HCT116 (cell line): ENCODE measurements around the gene ABCC1. TPM values are rescaled to one million over a fixed set of nuclear protein-coding genes. Genes with fewer than 3 reads are reported as not detected.

Source experiments
- ATAC-seq: fragments of 200-7000 bp; cut with Tn5 transposase; 2 replicates; pipeline ENCODE4 v1.9.1; 2020; ENCODE audit warnings: mild to moderate bottlenecking, moderate library complexity
- BruUV-seq: library from RNA; stranded (reverse); fragments of 400-500 nt; replicated peaks from 2 replicates; lab custom pipeline; 2021; lab: Mats Ljungman, UMichigan
- CTCF ChIA-PET: fragments of 300-600 bp; sonication (Branson Sonifier 250); formaldehyde crosslinking; loops from one replicate; lab custom pipeline; 2021; ENCODE audit warnings: antibody characterized with exemption; lab: Charles Lee
- POLR2A ChIA-PET: fragments of 300-600, 350-600 bp; sonication (Branson Sonifier 250); formaldehyde crosslinking; loops from one replicate; lab custom pipeline; 2021; ENCODE audit warnings: antibody characterized with exemption; lab: Charles Lee
- RAD21 ChIA-PET, 2 experiments: fragments of 300-600 bp; sonication (Branson Sonifier 250); formaldehyde crosslinking; loops; one replicate each; lab custom pipeline; 2023; ENCODE audit warnings: low total read pairs in 2 of 2; ENCODE audit not compliant: uncharacterized antibody in 2 of 2, unreplicated experiment in 2 of 2, low non-redundant PET in 1 of 2; lab: Charles Lee
- DNase-seq: peaks from one replicate; pipeline ENCODE4 v3.0.0-alpha.2; 2010; ENCODE audit warnings: low read depth, low spot score
- H2AFZ ChIP-seq: fragments of 200-600 bp; shearing (Covaris generic), sonication (generic); 2 replicates; pipeline ENCODE4 v1.6.1; 2017; ENCODE audit warnings: low read depth, mixed run types, mixed read lengths, antibody characterized with exemption, low read length; ENCODE audit not compliant: poor library complexity, severe bottlenecking
- H3K27ac ChIP-seq: 2 replicates; pipeline ENCODE4 v1.5.1; 2012; ENCODE audit warnings: low read depth, low read length
- H3K27me3 ChIP-seq: fragments of 200-600 bp; sonication (generic); 2 replicates; pipeline ENCODE4 v1.6.1; 2016; ENCODE audit warnings: mixed run types, low read length, mixed read lengths; ENCODE audit not compliant: insufficient read depth
- H3K36me3 ChIP-seq, 2 experiments: fragments of 200-500 bp in 1 of 2; fragments of 200-600 bp in 1 of 2; sonication (Bioruptor generic) in 1 of 2; sonication (generic) in 1 of 2; 2 replicates each; pipeline versions ENCODE4 v1.5.1 to v1.6.1; 2014 to 2016; ENCODE audit warnings: low read length in 2 of 2, inconsistent platforms in 1 of 2, mixed read lengths in 1 of 2, mixed run types in 1 of 2; ENCODE audit not compliant: insufficient read depth in 2 of 2, control insufficient read depth in 1 of 2
- H3K4me1 ChIP-seq, 2 experiments: fragments of 200-600 bp in 1 of 2; sonication (generic) in 1 of 2; 2 replicates each; pipeline versions ENCODE4 v1.5.1 to v1.6.1; 2012 to 2017; ENCODE audit warnings: low read length in 2 of 2, inconsistent platforms in 1 of 2, mild to moderate bottlenecking in 1 of 2, mixed read lengths in 1 of 2, mixed run types in 1 of 2, moderate library complexity in 1 of 2; ENCODE audit not compliant: insufficient read depth in 2 of 2, control insufficient read depth in 1 of 2
- H3K4me2 ChIP-seq: fragments of 200-600 bp; sonication (generic); 2 replicates; pipeline ENCODE4 v1.6.1; 2017; ENCODE audit warnings: mixed run types, low read length, mixed read lengths
- H3K4me3 ChIP-seq, 2 experiments: fragments of 200-600 bp in 1 of 2; sonication (generic) in 1 of 2; replicated peaks in 1 of 2; 2 replicates each; pipeline ENCODE4 v1.5.1; 2011 to 2016; ENCODE audit warnings: low read length in 2 of 2, control low read depth in 1 of 2, low read depth in 1 of 2, mild to moderate bottlenecking in 1 of 2, mixed read lengths in 1 of 2, mixed run types in 1 of 2
- H3K79me2 ChIP-seq: fragments of 200-600 bp; sonication (generic); 2 replicates; pipeline ENCODE4 v1.6.1; 2017; ENCODE audit warnings: mild to moderate bottlenecking, mixed run types, low read length, moderate library complexity, mixed read lengths; ENCODE audit not compliant: insufficient read depth
- H3K9ac ChIP-seq: fragments of 200-600 bp; sonication (generic); 2 replicates; pipeline ENCODE4 v1.6.1; 2016; ENCODE audit warnings: low read length, mixed read lengths
- H3K9me2 ChIP-seq: fragments of 200-600 bp; sonication (generic), shearing (Covaris generic); 2 replicates; pipeline ENCODE4 v1.6.1; 2017; ENCODE audit warnings: mixed run types, mild to moderate bottlenecking, moderate library complexity; ENCODE audit not compliant: insufficient read depth
- H3K9me3 ChIP-seq, 2 experiments: fragments of 200-500 bp in 1 of 2; fragments of 200-600 bp in 1 of 2; sonication (Bioruptor generic) in 1 of 2; sonication (generic) in 1 of 2; 2 replicates each; pipeline ENCODE4 v1.6.1; 2014 to 2017; ENCODE audit warnings: low read length in 2 of 2, mixed read lengths in 2 of 2, inconsistent platforms in 1 of 2, low read depth in 1 of 2, mild to moderate bottlenecking in 1 of 2, mixed run types in 1 of 2, moderate library complexity in 1 of 2; ENCODE audit not compliant: control insufficient read depth in 1 of 2, insufficient read depth in 1 of 2
- H4K20me1 ChIP-seq: fragments of 200-600 bp; sonication (generic), shearing (Covaris generic); 2 replicates; pipeline ENCODE4 v1.6.1; 2017; ENCODE audit warnings: mixed run types, mild to moderate bottlenecking, moderate library complexity; ENCODE audit not compliant: insufficient read depth
- CBX3 ChIP-seq: IDR thresholded peaks from 2 replicates; pipeline ENCODE4 v1.6.1; 2012; ENCODE audit warnings: low read depth
- CEBPB ChIP-seq: IDR thresholded peaks from 2 replicates; pipeline ENCODE4 v1.6.1; 2012; ENCODE audit warnings: low read depth
- EGR1 ChIP-seq: IDR thresholded peaks from 2 replicates; pipeline ENCODE4 v1.6.1; 2012; ENCODE audit warnings: low read depth
- EZH2 ChIP-seq: fragments of 200-600 bp; sonication (generic); IDR thresholded peaks from 2 replicates; pipeline ENCODE4 v1.6.1; 2017; ENCODE audit warnings: antibody characterized with exemption, mixed run types
- EZH2phosphoT487 ChIP-seq: fragments of 200-600 bp; IDR thresholded peaks from 2 replicates; pipeline ENCODE4 v1.6.1; 2018; ENCODE audit warnings: antibody characterized with exemption, borderline replicate concordance
- JUND ChIP-seq: IDR thresholded peaks from 2 replicates; pipeline ENCODE4 v1.6.1; 2012
- POLR2AphosphoS5 ChIP-seq: IDR thresholded peaks from 2 replicates; pipeline ENCODE4 v1.6.1; 2011; ENCODE audit warnings: mild to moderate bottlenecking, low read depth, low read length, moderate library complexity
- RAD21 ChIP-seq: IDR thresholded peaks from 2 replicates; pipeline ENCODE4 v1.6.1; 2012; ENCODE audit warnings: low read depth, mild to moderate bottlenecking
- SIN3A ChIP-seq: IDR thresholded peaks from 2 replicates; pipeline ENCODE4 v1.6.1; 2012; ENCODE audit warnings: low read depth
- SP1 ChIP-seq: IDR thresholded peaks from 2 replicates; pipeline ENCODE4 v1.6.1; 2012; ENCODE audit warnings: low read depth
- SRF ChIP-seq: IDR thresholded peaks from 2 replicates; pipeline ENCODE4 v1.6.1; 2012; ENCODE audit warnings: low read depth
- TCF7L2 ChIP-seq: IDR thresholded peaks from 2 replicates; pipeline ENCODE4 v1.7.0; 2011; ENCODE audit warnings: borderline replicate concordance, inconsistent platforms; ENCODE audit not compliant: insufficient read depth, insufficient read length; ENCODE audit errors: extremely low read depth
- YY1 ChIP-seq: IDR thresholded peaks from 2 replicates; pipeline ENCODE4 v1.6.1; 2011; ENCODE audit warnings: low read length, low read depth, moderate library complexity, mild to moderate bottlenecking; ENCODE audit not compliant: insufficient replicate concordance; ENCODE audit errors: extremely low read depth
- ZBTB33 ChIP-seq: IDR thresholded peaks from 2 replicates; pipeline ENCODE4 v1.6.1; 2011; ENCODE audit warnings: mild to moderate bottlenecking, low read length, moderate library complexity; ENCODE audit not compliant: insufficient replicate concordance; ENCODE audit errors: extremely low read depth
- ZFX ChIP-seq: fragments of 450-650 bp; IDR thresholded peaks from 2 replicates; pipeline ENCODE4 v1.6.1; 2017
- ZNF274 ChIP-seq: fragments of 200-500 bp; sonication (Bioruptor generic); IDR thresholded peaks from 2 replicates; pipeline ENCODE4 v1.6.1; 2014; ENCODE audit warnings: mild to moderate bottlenecking, low read depth, low read length, inconsistent platforms
- intact Hi-C: fragments of 100-400 bp; cut with micrococcal nuclease; formaldehyde crosslinking; loops from 2 replicates; pipeline ENCODE4 v1.10.0; 2022
- total RNA-seq: library from RNA; stranded (reverse); gene quantifications from one replicate; pipeline ENCODE4 v1.2.1, GENCODE V29; 2021; ENCODE audit not compliant: unreplicated experiment
- TF ChIP-seq, protein P1 (sequence below), 3 experiments: fragments of 200-600 bp in 1 of 3; sonication (generic) in 1 of 3; IDR thresholded peaks in 2 of 3; conservative IDR thresholded peaks in 1 of 3; 2 replicates each; pipeline ENCODE4 v1.5.1; 2012 to 2017; ENCODE audit warnings: low read depth in 2 of 3, low read length in 2 of 3, antibody characterized with exemption in 1 of 3, borderline replicate concordance in 1 of 3, control low read depth in 1 of 3, mild to moderate bottlenecking in 1 of 3, mixed read lengths in 1 of 3, mixed run types in 1 of 3, moderate library complexity in 1 of 3; ENCODE audit not compliant: insufficient read depth in 1 of 3
- TF ChIP-seq, protein P2 (sequence below): IDR thresholded peaks from 2 replicates; pipeline ENCODE4 v1.6.1; 2012

Gene ABCC1
- total RNA-seq, 1 experiment from 2014 or later, result 61.9 TPM

- no peaks in the 10 kb centered on the region for H3K9me3 ChIP-seq
- ChIA-PET POLR2A (no interaction called here), RAD21 (no interaction called here), CTCF (no interaction called here)
- no peak for ATAC-seq
- intact Hi-C loops, result no loop called here
- no peak overlapping the region for H3K4me3 ChIP-seq
- TF ChIP-seq RAD21 (no peak), EGR1 (no peak), CEBPB (no peak), POLR2AphosphoS5 (no peak), ZNF274 (no peak)
- TF ChIP-seq, protein P1, sequence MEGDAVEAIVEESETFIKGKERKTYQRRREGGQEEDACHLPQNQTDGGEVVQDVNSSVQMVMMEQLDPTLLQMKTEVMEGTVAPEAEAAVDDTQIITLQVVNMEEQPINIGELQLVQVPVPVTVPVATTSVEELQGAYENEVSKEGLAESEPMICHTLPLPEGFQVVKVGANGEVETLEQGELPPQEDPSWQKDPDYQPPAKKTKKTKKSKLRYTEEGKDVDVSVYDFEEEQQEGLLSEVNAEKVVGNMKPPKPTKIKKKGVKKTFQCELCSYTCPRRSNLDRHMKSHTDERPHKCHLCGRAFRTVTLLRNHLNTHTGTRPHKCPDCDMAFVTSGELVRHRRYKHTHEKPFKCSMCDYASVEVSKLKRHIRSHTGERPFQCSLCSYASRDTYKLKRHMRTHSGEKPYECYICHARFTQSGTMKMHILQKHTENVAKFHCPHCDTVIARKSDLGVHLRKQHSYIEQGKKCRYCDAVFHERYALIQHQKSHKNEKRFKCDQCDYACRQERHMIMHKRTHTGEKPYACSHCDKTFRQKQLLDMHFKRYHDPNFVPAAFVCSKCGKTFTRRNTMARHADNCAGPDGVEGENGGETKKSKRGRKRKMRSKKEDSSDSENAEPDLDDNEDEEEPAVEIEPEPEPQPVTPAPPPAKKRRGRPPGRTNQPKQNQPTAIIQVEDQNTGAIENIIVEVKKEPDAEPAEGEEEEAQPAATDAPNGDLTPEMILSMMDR (IDR thresholded peaks at IDR 0.05 in 2 of 3, conservative IDR thresholded peaks at IDR 0.05 in 1 of 3; ENCODE audit: borderline replicate concordance in 1 of 3, insufficient read depth in 1 of 3, low read depth in 2 of 3, low read length in 2 of 3), result no peak
- peaks cover 29% of the 10 kb centered on the region; the same call in 1 of the 2 replicates for H3K79me2 ChIP-seq
- H3K27me3 ChIP-seq, result no peaks in the 10 kb centered on the region
- no TSS peak for BruUV-seq
- H3K9me2 ChIP-seq, result no peaks in the 10 kb centered on the region
- no peak overlapping the region for H3K4me2 ChIP-seq
- peaks cover 0 to 8% of the 10 kb centered on the region in 2 experiments; a peak in 1 of 4 replicates for H3K4me1 ChIP-seq
- no peak for DNase-seq
- H4K20me1 ChIP-seq, result no peaks in the 10 kb centered on the region
- no peak overlapping the region for H3K27ac ChIP-seq
- H3K9ac ChIP-seq, result no peak overlapping the region
- peaks cover 37 to 46% of the 10 kb centered on the region in 2 experiments for H3K36me3 ChIP-seq
- no peak overlapping the region for H2AFZ ChIP-seq
Measured at GRCh38 chr16:16042076-16042475, 92.7 kb downstream of the ABCC1 start.

DNA sequence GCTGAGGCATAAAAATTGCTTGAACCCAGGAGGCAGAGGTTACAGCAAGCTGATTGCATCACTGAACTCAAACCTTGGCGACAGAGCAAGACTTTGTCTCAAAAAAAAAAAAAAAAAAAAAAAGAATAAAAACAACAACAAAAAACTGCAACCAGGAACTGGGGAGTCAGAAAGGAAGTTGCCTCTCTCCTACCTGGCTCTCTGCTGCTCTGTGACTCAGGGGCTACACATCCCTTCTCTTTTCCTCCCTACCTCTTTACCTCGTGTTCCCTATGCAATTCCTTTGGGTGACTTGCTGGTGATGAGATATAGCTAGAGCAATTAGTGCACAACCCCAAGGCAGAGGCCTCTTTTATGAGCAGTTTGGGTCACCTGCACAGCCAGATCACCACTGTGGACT is 95.9 kb downstream of the ABCC1 start:
- no peak overlapping the region for H3K4me3 ChIP-seq
- peaks cover 14% of the 10 kb centered on the region; the same call in 1 of the 2 replicates for H3K79me2 ChIP-seq
- intact Hi-C loops, result no loop called here
- no peak for TF ChIP-seq SP1
- no peak for TF ChIP-seq JUND
- no peak for TF ChIP-seq TCF7L2
- TF ChIP-seq SRF, result no peak
- no peak for TF ChIP-seq ZBTB33
- no peak for TF ChIP-seq EZH2
- TF ChIP-seq CBX3, result no peak
- TF ChIP-seq YY1, result no peak
- TF ChIP-seq POLR2AphosphoS5, result no peak
- no peak for TF ChIP-seq ZNF274
- no peak for TF ChIP-seq EZH2phosphoT487
- TF ChIP-seq, protein P2, sequence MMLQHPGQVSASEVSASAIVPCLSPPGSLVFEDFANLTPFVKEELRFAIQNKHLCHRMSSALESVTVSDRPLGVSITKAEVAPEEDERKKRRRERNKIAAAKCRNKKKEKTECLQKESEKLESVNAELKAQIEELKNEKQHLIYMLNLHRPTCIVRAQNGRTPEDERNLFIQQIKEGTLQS, result no peak
- no peak for TF ChIP-seq CEBPB
- TF ChIP-seq SIN3A, result no peak
- no peak for TF ChIP-seq EGR1
- TF ChIP-seq ZFX, result no peak
- ChIA-PET POLR2A (no interaction called here), RAD21 (no interaction called here), CTCF (no interaction called here)
- no peak overlapping the region for H3K9ac ChIP-seq
- DNase-seq (no peak), ATAC-seq (no peak)
- H4K20me1 ChIP-seq, result no peaks in the 10 kb centered on the region
- peaks cover 0 to 8% of the 10 kb centered on the region in 2 experiments; a peak in 1 of 4 replicates for H3K4me1 ChIP-seq
- H3K4me2 ChIP-seq, result no peak overlapping the region
- no peak overlapping the region for H3K27ac ChIP-seq
- no TSS peak for BruUV-seq
- H3K27me3 ChIP-seq, result no peaks in the 10 kb centered on the region
- H3K36me3 ChIP-seq, result peaks cover 39 to 43% of the 10 kb centered on the region in 2 experiments
- no peak overlapping the region for H2AFZ ChIP-seq
- no peaks in the 10 kb centered on the region for H3K9me2 ChIP-seq
- H3K9me3 ChIP-seq, result no peaks in the 10 kb centered on the region
